HEK293T (cell line): ENCODE data around the gene EXOC3L2.

Experiments
- BHLHE40 ChIP-seq: fragments of 450-650 bp; IDR thresholded peaks from 2 replicates; pipeline ENCODE4 v1.6.1; 2016; ENCODE audit warnings: mild to moderate bottlenecking, moderate library complexity, borderline replicate concordance
- FOXK2 ChIP-seq: fragments of 450-650 bp; IDR thresholded peaks from 2 replicates; pipeline ENCODE4 v1.6.1; 2016; ENCODE audit warnings: mild to moderate bottlenecking
- FOXM1 ChIP-seq: fragments of 450-650 bp; IDR thresholded peaks from 2 replicates; pipeline ENCODE4 v1.6.1; 2017; ENCODE audit warnings: mild to moderate bottlenecking, borderline replicate concordance
- HDGF ChIP-seq: fragments of 450-650 bp; IDR thresholded peaks from 2 replicates; pipeline ENCODE4 v1.6.1; 2017; ENCODE audit warnings: antibody characterized with exemption, borderline replicate concordance
- L3MBTL2 ChIP-seq: fragments of 450-650 bp; conservative IDR thresholded peaks from 2 replicates; pipeline ENCODE4 v1.6.1; 2016; ENCODE audit warnings: mild to moderate bottlenecking
- SP1 ChIP-seq: fragments of 450-650 bp; IDR thresholded peaks from 2 replicates; pipeline ENCODE4 v1.6.1; 2017
- TARDBP ChIP-seq: fragments of 450-650 bp; IDR thresholded peaks from 2 replicates; pipeline ENCODE4 v1.6.1; 2016
- ZNF384 ChIP-seq: fragments of 450-650 bp; IDR thresholded peaks from 2 replicates; pipeline ENCODE4 v1.6.1; 2016
- TF ChIP-seq, protein P1 (sequence below): fragments of 450-650 bp; IDR thresholded peaks from 2 replicates; pipeline ENCODE4 v1.6.1; 2016

DNA sequence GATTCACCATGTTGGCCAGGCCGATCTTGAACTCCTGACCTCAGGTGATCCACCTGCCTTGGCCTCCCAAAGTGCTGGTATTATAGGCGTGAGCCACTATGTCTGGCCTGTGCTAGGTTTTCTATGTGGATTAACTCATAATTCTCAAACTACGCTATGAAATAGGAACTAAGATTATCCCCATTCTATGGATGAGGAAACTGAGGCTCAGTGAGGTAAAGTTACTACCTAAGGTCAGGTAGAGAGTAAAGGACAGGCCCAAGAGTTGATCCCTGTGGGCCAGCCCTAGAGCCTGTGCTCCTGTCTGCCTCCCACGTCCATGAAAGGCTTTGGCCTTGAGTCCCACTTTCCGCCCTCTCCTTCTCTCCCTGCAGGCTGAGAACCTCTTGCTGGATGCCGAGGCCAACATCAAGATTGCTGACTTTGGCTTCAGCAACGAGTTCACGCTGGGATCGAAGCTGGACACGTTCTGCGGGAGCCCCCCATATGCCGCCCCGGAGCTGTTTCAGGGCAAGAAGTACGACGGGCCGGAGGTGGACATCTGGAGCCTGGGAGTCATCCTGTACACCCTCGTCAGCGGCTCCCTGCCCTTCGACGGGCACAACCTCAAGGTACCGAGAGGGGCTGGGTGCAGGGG is 26.0 kb upstream of the EXOC3L2 start:
- no peak for TF ChIP-seq HDGF
- no peak for TF ChIP-seq ZNF384
- TF ChIP-seq TARDBP = no peak
- no peak for TF ChIP-seq FOXK2
- TF ChIP-seq L3MBTL2 = no peak
- no peak for TF ChIP-seq FOXM1
- TF ChIP-seq BHLHE40 = no peak
- TF ChIP-seq, protein P1, sequence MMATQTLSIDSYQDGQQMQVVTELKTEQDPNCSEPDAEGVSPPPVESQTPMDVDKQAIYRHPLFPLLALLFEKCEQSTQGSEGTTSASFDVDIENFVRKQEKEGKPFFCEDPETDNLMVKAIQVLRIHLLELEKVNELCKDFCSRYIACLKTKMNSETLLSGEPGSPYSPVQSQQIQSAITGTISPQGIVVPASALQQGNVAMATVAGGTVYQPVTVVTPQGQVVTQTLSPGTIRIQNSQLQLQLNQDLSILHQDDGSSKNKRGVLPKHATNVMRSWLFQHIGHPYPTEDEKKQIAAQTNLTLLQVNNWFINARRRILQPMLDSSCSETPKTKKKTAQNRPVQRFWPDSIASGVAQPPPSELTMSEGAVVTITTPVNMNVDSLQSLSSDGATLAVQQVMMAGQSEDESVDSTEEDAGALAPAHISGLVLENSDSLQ = no peak
- TF ChIP-seq SP1 = no peak
